Esophagus squamous epithelium (tissue), 4 donors: ENCODE results near the gene PRKD1.

Source experiments
- CTCF ChIP-seq, 6 experiments: fragments of 450-650 bp in 4 of 6; fragments of 200-600 bp in 2 of 6; sonication (generic) in 2 of 6; IDR thresholded peaks; one replicate each; pipeline ENCODE4 v1.5.1; 2016 to 2019; ENCODE audit warnings: antibody characterized with exemption in 6 of 6, mild to moderate bottlenecking in 4 of 6, moderate library complexity in 4 of 6
- POLR2A ChIP-seq, 4 donors: fragments of 450-650 bp; IDR thresholded peaks; one replicate each; pipeline ENCODE4 v1.6.1; 2017; ENCODE audit warnings: antibody characterized with exemption in 4 of 4, mild to moderate bottlenecking in 4 of 4, moderate library complexity in 3 of 4

GRCh38 chr14:29722831-29723230 lies 204.8 kb downstream of the PRKD1 start:
- TF ChIP-seq CTCF (IDR thresholded peaks at IDR 0.05): no peak
- no peak for TF ChIP-seq POLR2A (IDR thresholded peaks at IDR 0.05)
